ENCODE measurements around the gene FNIP1.
A peak's percentile ranks its signal among the peaks of the same experiment; 100 is the strongest.
"Not testable (repeated sequence)": the region's sequence is repeated elsewhere in the genome, so short reads cannot be mapped to it uniquely, and the experiment has no call there.

The FNIP1 gene

DNA sequence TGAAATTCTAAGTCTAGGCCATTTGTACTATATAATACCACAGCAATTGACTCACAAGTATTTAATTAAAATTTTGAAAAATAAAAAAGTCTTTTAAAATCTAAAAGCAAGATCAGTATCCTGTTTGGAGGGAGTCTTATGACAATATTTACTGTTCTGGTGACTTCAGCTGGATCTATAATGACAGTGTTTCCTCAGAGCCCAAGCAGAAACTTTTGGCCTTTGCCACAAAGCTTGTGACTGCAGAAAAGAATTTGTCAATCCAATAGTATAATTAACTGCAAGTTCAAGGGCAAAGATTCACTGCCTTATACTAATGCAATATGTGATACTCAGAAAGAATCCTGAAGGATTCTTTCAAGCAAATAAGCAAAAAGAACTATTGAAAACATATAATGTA, 112.2 kb downstream of the FNIP1 start:
- DNase-seq (ENCODE audit: low spot score): no peak

- DNase-seq (ENCODE audit: low spot score): no peak
Measured at GRCh38 chr5:131684051-131684450, 112.8 kb downstream of the FNIP1 start.

- DNase-seq (ENCODE audit: low spot score): no peak
Measured at GRCh38 chr5:131682826-131683225, 114.0 kb downstream of the FNIP1 start.

GRCh38 chr5:131682175-131682574, 114.6 kb downstream of the FNIP1 start:
- no peak for DNase-seq (ENCODE audit: low spot score)

DNA sequence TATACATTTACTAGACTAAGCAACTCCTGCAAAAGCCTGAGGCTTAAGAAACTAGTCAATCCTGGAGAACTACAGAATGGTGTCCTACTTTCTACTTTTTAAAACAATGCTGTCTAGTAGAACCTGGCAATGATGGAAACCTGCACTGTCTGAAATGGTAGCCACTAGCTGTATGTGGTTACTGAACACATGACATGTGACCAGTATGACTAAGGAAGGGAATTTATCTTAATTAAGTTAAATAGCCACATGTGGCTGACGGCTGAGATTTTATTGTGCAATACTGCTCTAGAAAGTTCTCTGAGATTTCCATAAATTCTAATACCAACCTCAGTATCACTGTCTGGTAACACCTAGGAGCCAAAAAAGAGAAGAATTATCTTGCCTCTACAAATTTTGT, 116.9 kb downstream of the FNIP1 start:
- DNase-seq (ENCODE audit: low spot score): no peak

DNA sequence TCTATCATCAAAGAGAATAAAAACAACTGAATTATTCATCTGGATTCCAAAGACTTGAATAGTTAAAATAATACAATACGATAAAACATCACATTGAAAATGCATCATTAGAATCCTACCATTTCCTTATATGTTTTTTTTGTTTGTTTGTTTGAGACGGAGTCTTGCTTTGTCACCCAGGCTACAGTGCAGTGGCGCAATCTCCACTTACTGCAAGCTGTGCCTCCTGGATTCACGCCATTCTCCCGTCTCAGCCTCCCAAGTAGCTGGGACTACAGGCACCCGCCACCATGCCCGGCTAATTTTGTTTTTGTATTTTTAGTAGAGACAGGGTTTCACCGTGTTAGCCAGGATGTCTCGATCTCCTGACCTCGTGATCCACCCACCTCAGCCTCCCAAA, 118.5 kb downstream of the FNIP1 start:
- DNase-seq (ENCODE audit: low spot score): not testable (repeated sequence)

DNA sequence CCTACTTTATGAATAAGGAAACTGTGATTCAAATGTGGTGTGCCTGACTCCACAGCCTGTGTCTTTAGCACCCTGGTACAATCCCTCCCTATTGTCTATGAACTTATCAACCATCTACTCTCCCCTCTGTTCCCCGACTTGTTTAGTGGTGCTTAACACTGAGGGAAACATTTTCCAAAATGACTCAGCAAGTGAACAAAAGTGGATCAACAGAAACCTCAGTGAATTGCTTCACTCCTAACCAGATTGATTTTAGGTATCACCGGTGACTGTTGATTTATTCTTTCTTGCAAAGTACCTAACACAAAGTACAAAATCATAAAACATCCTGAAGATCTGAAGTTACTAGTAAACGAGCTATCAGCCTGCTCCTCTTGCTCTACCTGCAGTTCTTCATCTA, 119.7 kb downstream of the FNIP1 start:
- no peak for DNase-seq (ENCODE audit: low spot score)

DNA sequence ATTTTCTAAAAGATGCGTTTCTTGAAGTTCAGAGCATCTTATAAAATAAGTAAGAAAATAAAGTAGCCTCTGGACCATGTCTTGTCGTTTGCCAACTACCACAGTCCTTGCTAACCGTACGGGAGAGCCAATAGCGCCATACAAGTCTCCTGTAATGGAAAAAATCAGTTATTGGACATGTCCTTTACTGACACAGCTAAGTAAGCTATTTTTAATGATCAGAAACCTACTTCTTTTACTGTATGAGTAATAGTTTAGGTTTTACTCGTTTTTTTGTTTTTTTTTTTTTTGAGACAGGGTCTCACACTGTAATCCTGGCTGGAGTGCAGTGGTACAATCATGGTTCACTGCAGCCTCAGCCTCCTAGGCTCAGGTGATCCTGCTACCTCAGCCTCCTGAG, 124.0 kb downstream of the FNIP1 start:
- no peak for DNase-seq (ENCODE audit: low spot score)

- DNase-seq (ENCODE audit: low spot score): peak; percentile 45
Measured at GRCh38 chr5:131671994-131672655, 124.7 kb downstream of the FNIP1 start.

GRCh38 chr5:131671409-131671808, 125.4 kb downstream of the FNIP1 start:
- DNase-seq (ENCODE audit: low spot score): no peak

DNA sequence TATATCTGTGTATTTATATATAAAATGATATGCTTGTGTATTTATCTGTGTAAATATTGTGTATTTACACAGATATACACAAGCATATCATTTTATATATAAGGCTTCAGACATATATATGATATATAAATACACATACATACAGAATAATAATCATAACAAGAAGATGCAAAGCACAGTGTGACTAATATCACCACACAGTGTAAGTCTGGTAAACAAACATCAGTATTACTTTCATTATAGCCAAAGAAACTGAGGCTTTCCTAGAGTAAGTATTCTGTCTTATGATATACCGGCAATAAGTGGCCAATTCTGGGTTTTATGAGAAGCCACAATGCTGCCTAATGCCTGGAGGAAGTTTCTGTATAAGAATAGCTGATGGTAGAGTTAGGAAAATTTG, 131.9 kb downstream of the FNIP1 start:
- DNase-seq (ENCODE audit: low spot score): no peak

DNA sequence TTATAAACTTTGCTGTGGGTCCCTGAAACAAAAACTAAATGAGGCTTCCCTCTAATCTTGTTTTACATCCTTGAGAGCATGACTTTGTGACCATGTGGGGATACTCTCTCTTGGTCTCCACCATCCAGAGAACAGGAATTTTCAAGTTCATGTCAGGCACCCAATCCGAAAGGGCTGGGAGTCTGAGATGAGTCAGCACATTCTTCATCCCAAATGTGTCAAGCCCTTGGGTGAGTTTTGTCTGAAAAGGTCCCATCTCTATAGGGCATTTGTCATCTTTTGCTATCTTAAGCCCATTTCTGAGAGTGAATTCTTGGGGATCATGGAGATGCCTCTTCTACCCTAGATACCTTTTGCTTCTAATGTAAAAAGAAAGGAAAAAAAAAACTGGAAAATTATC, 134.9 kb downstream of the FNIP1 start:
- DNase-seq (ENCODE audit: low spot score): no peak

DNA sequence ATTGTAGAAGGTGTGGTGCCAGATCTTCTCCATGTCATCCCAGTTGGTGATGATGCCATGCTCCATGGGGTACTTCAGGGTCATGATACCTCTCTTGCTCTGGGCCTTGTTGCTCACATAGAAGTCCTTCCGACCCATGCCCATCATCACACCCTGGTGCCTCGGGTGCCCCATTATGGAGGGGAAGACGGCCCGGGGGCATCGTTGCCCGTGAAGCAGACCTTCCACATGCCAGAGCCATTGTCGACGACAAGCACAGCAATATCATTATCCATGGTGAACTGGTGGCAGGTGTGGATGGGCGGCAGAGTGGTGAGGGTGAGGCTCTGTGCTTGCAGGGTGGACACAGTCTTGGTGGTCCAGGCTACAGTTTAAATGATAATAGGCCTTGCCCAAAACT, 137.0 kb downstream of the FNIP1 start:
- no peak for DNase-seq (ENCODE audit: low spot score)

DNA sequence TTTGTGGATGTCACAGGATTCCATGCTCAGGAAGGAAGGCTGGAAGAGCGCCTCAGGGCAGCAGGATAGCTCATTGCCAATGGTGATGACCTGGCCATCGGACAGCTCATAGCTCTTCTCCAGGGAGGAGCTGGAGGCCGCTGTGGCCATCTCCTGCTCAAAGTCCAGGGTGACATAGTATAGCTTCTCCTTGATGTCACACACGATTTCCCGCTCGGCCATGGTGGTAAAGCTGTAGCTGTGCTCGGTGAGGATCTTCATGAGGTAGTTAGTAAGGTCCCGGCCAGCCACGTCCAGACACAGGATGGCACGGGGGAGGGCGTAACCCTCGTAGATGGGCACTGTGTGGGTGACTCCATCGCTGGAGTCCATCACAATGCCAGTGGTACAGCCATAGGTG, 137.5 kb downstream of the FNIP1 start:
- DNase-seq (ENCODE audit: low spot score): no peak

GRCh38 chr5:131654776-131655175, 142.0 kb downstream of the FNIP1 start:
- no peak for DNase-seq (ENCODE audit: low spot score)

DNA sequence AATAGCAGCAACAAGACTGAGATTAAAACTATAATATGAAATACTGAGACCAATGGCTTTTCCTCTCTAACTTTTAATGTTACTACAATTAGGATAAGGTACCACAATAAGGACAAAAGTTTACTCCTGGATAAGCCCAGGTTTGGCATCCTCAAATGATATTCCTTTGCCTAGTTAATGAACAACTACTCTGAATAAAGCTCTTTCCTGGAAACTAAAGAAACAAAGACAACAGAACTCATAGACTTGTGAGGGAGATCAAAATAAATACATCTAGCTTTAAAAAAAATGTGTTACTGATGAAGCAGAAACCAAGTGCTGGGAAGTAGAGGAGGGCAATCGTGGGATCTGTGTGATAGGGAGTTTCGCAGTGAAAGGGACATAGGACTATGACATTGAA, 142.5 kb downstream of the FNIP1 start:
- DNase-seq (ENCODE audit: low spot score): no peak

DNA sequence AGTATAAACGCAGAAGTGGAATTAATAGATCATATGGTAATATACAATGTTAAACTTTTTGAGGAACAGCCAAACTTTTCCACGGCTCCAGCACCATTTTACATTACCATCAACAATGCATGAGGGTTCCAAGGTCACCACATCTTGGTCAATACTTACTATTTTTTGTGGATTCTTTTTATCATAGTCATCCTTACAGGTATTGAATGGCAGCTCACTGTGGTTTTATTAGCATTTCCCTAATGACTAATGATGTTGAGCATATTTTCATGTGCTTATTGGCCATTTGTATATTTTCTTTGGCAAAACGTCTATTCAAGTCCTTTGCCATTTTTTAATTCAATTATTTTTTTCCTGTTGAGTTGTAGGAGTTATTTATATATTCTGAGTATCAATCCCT, 147.7 kb downstream of the FNIP1 start:
- DNase-seq (ENCODE audit: low spot score): no peak

DNA sequence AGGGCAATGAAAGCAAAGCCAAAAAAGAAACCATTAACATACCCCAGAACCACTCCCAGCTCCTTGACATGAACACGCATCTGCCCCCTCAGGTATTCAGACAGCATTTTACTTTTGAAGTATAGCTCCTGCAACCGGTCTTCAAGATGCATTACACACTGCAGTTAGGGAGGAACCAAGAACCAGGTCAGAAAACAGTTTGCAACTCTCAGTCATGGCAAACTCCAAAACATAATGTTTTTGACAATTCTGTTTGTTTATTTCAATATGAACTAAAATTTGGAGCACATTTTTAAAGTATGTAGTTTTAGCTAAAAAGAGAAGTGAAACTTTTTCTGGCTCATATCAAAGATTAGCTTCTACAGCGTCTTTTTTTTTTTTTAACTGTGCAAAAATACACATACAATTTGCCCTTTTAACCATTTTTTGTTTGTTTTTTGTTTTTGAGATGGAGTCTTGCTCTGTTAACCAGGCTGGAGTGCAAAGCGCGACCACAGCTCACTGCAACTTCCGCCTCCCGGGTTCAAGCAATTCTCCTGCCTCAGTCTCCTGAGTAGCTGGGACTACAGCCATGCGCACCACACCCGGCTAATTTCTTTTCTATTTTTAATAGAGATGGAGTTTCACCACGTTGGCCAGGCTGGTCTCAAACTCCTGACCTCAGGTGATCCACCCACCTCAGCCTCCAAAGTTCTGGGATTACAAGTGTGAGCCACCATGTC, 149.6 kb downstream of the FNIP1 start:
- DNase-seq (ENCODE audit: low spot score): no peak

DNA sequence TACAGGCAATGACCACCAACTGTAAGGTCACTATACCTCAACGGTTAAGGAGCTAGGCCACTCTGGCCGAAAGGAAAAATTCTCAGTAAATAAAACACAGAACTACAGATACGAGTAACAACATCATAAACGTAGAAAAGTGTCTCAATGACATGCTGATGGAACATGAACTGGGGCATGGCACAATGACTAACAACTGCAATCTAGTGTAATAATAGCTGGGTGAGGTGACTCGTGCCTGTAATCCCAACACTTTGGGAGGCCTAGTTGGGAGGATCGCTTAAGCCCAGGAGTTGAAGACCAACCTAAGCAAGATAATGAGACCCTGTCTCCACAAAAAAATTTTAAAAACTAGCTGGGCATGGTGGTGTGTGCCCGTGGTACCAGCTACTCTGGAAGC, 152.0 kb downstream of the FNIP1 start:
- DNase-seq (ENCODE audit: low spot score): no peak

- no peak for DNase-seq (ENCODE audit: low spot score)
Measured at GRCh38 chr5:131644370-131644769, 152.4 kb downstream of the FNIP1 start.

- DNase-seq (ENCODE audit: low spot score): no peak
Measured at GRCh38 chr5:131641494-131641893, 155.3 kb downstream of the FNIP1 start.

GRCh38 chr5:131640043-131640856, 156.6 kb downstream of the FNIP1 start:
- DNase-seq (ENCODE audit: low spot score): no peak

- no peak for DNase-seq (ENCODE audit: low spot score)
Measured at GRCh38 chr5:131639148-131639547, 157.7 kb downstream of the FNIP1 start.

Measured in hepatic stellate cell (primary cell).